CD4-positive, alpha-beta memory T cell (primary cell): ENCODE results near the gene AHNAK. TPM values are rescaled to one million over a fixed set of nuclear protein-coding genes. Genes with fewer than 3 reads are reported as not detected.

Source experiments
- CTCF ChIA-PET: fragments of 350-600 bp; sonication (Branson Sonifier 250); formaldehyde crosslinking; loops from one replicate; lab custom pipeline; 2021; ENCODE audit warnings: inconsistent platforms; ENCODE audit not compliant: partially characterized antibody; lab: Charles Lee
- POLR2A ChIA-PET: fragments of 350-600 bp; sonication (Branson Sonifier 250); formaldehyde crosslinking; loops from one replicate; lab custom pipeline; 2021; ENCODE audit not compliant: partially characterized antibody; lab: Charles Lee
- DNase-seq, 5 donors: peaks; one replicate each; pipeline versions ENCODE4 v3.0.0 to v3.0.0-alpha.2; 2020 to 2022; ENCODE audit warnings: mixed read lengths in 1 of 5
- H3K27ac ChIP-seq: one replicate; pipeline ENCODE4 v1.7.0; 2013; ENCODE audit warnings: low read depth, low read length
- H3K27me3 ChIP-seq: 2 replicates; pipeline ENCODE4 v1.7.0; 2013; ENCODE audit warnings: mild to moderate bottlenecking, low read length, moderate library complexity; ENCODE audit not compliant: insufficient read depth
- H3K36me3 ChIP-seq: 2 replicates; pipeline ENCODE4 v1.7.0; 2013; ENCODE audit warnings: mild to moderate bottlenecking, low read length, moderate library complexity; ENCODE audit not compliant: insufficient read depth
- H3K4me1 ChIP-seq: 2 replicates; pipeline ENCODE4 v1.7.0; 2013; ENCODE audit warnings: mild to moderate bottlenecking, low read length, moderate library complexity; ENCODE audit not compliant: insufficient read depth
- H3K4me3 ChIP-seq, 2 donors: one replicate each; pipeline ENCODE4 v1.7.0; 2013; ENCODE audit warnings: low read length in 2 of 2, mild to moderate bottlenecking in 1 of 2
- H3K9me3 ChIP-seq, 2 donors: one replicate each; pipeline ENCODE4 v1.7.0; 2013; ENCODE audit warnings: low read length in 2 of 2, control low read depth in 1 of 2; ENCODE audit not compliant: control insufficient read depth in 1 of 2
- H3K27ac Mint-ChIP-seq, 7 donors: one replicate each; pipeline ENCODE4 v1.8.0; 2020 to 2021; ENCODE audit warnings: mixed read lengths in 7 of 7, mild to moderate bottlenecking in 6 of 7, inconsistent platforms in 3 of 7, moderate library complexity in 3 of 7
- H3K27me3 Mint-ChIP-seq, 2 donors: one replicate each; pipeline ENCODE4 v1.8.0; 2020 to 2021; ENCODE audit warnings: mixed read lengths in 2 of 2
- H3K36me3 Mint-ChIP-seq, 2 donors: one replicate each; pipeline ENCODE4 v1.8.0; 2020 to 2021; ENCODE audit warnings: mixed read lengths in 2 of 2, inconsistent platforms in 1 of 2, mild to moderate bottlenecking in 1 of 2
- H3K4me1 Mint-ChIP-seq, 4 donors: one replicate each; pipeline ENCODE4 v1.8.0; 2020 to 2021; ENCODE audit warnings: mixed read lengths in 4 of 4, mild to moderate bottlenecking in 1 of 4
- H3K4me3 Mint-ChIP-seq, 8 donors: one replicate each; pipeline ENCODE4 v1.8.0; 2020 to 2021; ENCODE audit warnings: mixed read lengths in 8 of 8, mild to moderate bottlenecking in 7 of 8, moderate library complexity in 6 of 8, inconsistent platforms in 3 of 8
- H3K9me3 Mint-ChIP-seq, 8 donors: one replicate each; pipeline ENCODE4 v1.8.0; 2020 to 2021; ENCODE audit warnings: mixed read lengths in 8 of 8, mild to moderate bottlenecking in 5 of 8, inconsistent platforms in 3 of 8, moderate library complexity in 1 of 8
- intact Hi-C: fragments of 100-400 bp; cut with micrococcal nuclease; formaldehyde crosslinking; loops from one replicate; pipeline ENCODE4 v1.15.1; 2023
- polyA plus RNA-seq, 2 donors: library from polyadenylated mRNA; unstranded; fragments of 300-500 nt; fragmentation: Illumina TruSeq; gene quantifications; one replicate each; pipeline ENCODE4 v1.2.3, GENCODE V29; 2021
- total RNA-seq, 2 experiments: library from RNA; stranded (reverse); gene quantifications; one replicate each; pipeline ENCODE4 v1.2.3, GENCODE V29; 2021

Gene AHNAK
- total and polyA plus RNA-seq, 4 experiments from 2014 or later: 23.5 to 573 (median 372) TPM

DNA sequence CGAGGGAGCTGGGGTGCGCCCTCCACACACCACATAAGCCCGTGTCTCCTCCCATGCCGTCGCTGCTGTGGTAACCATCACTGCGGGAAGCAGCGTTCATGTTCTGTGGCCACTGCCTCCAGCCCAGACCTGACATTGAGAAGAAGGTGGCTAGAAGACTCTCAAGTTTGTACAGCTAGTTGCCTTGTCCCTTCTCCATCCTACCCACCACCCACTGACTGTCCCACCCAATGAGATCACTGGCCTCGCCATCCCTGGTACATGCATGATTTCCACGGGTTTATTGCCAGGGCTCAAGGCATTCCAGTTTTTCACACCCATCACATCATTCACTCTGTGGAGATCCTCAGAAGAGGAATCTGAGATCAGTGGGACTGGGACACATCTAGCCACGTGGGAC is 33.0 kb downstream of the AHNAK start:
- Mint-ChIP-seq H3K27me3 (no peaks in the 10 kb centered on the region), H3K4me1 (peaks cover 11 to 29% (median 17%) of the 10 kb centered on the region in 4 donors), H3K9me3 (peaks cover 0 to 2% (median 0%) of the 10 kb centered on the region in 8 donors), H3K27ac (peak overlapping the region in 2 of 7 donors; percentile 37 to 74), H3K4me3 (no peak overlapping the region), H3K36me3 (peaks cover 26 to 49% of the 10 kb centered on the region in 2 donors)
- CTCF ChIA-PET: no interaction called here
- no peaks in the 10 kb centered on the region for H3K27me3 ChIP-seq
- intact Hi-C loops: no loop called here
- H3K4me3 ChIP-seq: no peak overlapping the region
- no peak for DNase-seq
- no peak overlapping the region for H3K27ac ChIP-seq
- peaks cover 41% of the 10 kb centered on the region for H3K36me3 ChIP-seq
- H3K9me3 ChIP-seq: no peaks in the 10 kb centered on the region
- POLR2A ChIA-PET: no interaction called here
- peaks cover 7% of the 10 kb centered on the region for H3K4me1 ChIP-seq

DNA sequence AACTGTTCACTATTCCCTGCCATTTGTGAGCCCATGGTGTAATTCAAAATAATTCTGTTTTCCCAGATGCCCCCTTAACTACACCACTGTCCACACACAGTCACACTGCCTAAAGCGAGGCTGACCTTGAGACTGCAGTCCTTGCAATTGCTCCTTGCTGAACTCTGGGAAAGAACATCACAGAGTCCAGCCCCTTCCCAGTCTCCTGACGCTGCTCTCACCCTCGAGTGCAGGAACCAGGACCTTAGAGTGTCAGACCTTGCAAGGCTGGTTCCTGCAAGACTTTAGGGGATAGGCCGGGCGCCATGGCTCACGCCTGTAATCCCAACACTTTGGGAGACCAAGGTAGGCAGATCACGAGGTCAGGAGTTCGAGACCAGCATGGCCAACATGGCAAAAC is 33.6 kb downstream of the AHNAK start:
- no peak overlapping the region for H3K4me3 Mint-ChIP-seq
- peaks cover 8 to 22% (median 13%) of the 10 kb centered on the region in 4 donors for H3K4me1 Mint-ChIP-seq
- no peaks in the 10 kb centered on the region for H3K27me3 Mint-ChIP-seq
- POLR2A ChIA-PET: no interaction called here
- H3K27ac ChIP-seq: no peak overlapping the region
- peak overlapping the region in 2 of 7 donors; percentile 4 to 12 for H3K27ac Mint-ChIP-seq
- peaks cover 34% of the 10 kb centered on the region for H3K36me3 ChIP-seq
- no peaks in the 10 kb centered on the region for H3K9me3 ChIP-seq
- peaks cover 20 to 42% of the 10 kb centered on the region in 2 donors for H3K36me3 Mint-ChIP-seq
- intact Hi-C loops: no loop called here
- CTCF ChIA-PET: no interaction called here
- peaks cover 7% of the 10 kb centered on the region for H3K4me1 ChIP-seq
- DNase-seq: no peak
- H3K4me3 ChIP-seq: no peak overlapping the region
- no peaks in the 10 kb centered on the region for H3K27me3 ChIP-seq
- H3K9me3 Mint-ChIP-seq: peaks cover 0 to 2% (median 0%) of the 10 kb centered on the region in 8 donors

DNA sequence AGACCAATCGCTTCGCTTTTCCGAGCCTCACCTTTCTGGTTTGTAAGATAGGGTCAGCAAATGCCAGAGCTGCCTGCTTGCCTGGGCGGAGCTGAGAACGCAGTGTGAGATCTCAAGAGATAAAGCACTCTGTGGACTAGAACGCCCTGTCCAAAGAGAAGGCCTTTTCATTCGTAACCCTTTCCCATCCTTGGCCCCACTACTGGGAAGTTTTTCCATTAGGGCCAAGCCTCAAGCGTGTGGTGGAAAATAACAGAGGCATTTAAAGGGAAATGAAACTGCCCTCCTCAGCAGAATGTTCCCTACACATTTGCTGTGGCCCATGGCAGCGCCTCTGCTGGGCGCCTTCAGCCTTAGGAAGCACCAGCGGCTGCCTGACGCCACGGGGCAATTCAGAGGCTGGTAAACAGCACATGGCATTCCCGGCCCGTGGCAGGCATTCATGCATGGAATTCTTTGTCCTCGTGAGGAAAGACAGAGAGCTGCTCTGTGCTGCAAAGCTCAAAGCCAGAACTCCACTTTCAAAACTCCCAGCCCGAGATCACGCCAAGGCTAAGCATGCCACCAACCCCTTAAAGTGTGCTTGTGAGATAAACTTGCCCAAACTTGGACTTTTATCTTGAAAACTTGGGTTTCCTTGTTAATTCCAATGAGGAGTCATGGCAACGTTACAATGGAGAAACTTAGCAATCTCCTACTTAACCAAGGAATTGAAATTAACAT is 38.1 kb downstream of the AHNAK start:
- Histone ChIP-seq H3K4me3 (no peak overlapping the region), H3K9me3 (no peaks in the 10 kb centered on the region), H3K4me1 (no peaks in the 10 kb centered on the region), H3K27me3 (no peaks in the 10 kb centered on the region), H3K27ac (no peak overlapping the region), H3K36me3 (no peaks in the 10 kb centered on the region)
- Mint-ChIP-seq H3K9me3 (peaks cover 0 to 5% (median 0%) of the 10 kb centered on the region in 8 donors), H3K4me3 (no peak overlapping the region), H3K27ac (peak overlapping the region in 3 of 7 donors; percentile 30 to 51 (median 36)), H3K36me3 (peaks cover 0 to 3% of the 10 kb centered on the region in 2 donors), H3K27me3 (no peaks in the 10 kb centered on the region), H3K4me1 (peaks cover 0 to 4% (median 1%) of the 10 kb centered on the region in 4 donors)
- CTCF ChIA-PET: interaction anchor here (1.8 to 2.2 kb wide), 3 partner anchors 34 to 84 kb away, joined by 5 to 6 read pairs (median 6); no protein-coding TSS in a partner anchor
- intact Hi-C loops: no loop called here
- POLR2A ChIA-PET: no interaction called here
- no peak for DNase-seq

DNA sequence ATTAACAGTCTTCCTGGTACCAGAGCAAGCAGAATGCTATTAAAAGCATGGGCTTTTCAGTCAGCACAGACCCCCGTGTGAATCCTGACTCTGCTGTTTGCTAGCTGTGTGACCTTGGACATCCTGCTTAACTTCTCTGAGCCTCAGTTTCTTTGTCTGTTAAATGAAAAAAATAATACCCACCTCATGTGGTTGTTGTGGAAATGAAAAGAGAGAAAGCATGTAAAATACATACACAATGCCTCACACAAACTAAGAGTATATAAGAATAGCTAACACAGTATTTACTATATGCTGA is 39.5 kb downstream of the AHNAK start:
- Histone ChIP-seq H3K36me3 (no peaks in the 10 kb centered on the region), H3K27me3 (no peaks in the 10 kb centered on the region), H3K9me3 (no peaks in the 10 kb centered on the region), H3K4me3 (no peak overlapping the region), H3K4me1 (peaks cover 6% of the 10 kb centered on the region), H3K27ac (no peak overlapping the region)
- ChIA-PET POLR2A (interaction anchor here (0.6 to 1.1 kb wide), 2 partner anchors 45 to 46 kb away, joined by 3 read pairs; no protein-coding TSS in a partner anchor), CTCF (interaction anchor here (1.8 to 2.2 kb wide), 3 partner anchors 36 to 82 kb away, joined by 5 to 6 read pairs (median 6); no protein-coding TSS in a partner anchor)
- Mint-ChIP-seq H3K4me1 (peaks cover 5 to 11% (median 8%) of the 10 kb centered on the region in 4 donors), H3K36me3 (no peaks in the 10 kb centered on the region), H3K27me3 (no peaks in the 10 kb centered on the region), H3K4me3 (no peak overlapping the region), H3K27ac (peak overlapping the region in 4 of 7 donors; percentile 38 to 77 (median 67)), H3K9me3 (peaks cover 0 to 5% (median 0%) of the 10 kb centered on the region in 8 donors)
- no peak for DNase-seq
- intact Hi-C loops: no loop called here

DNA sequence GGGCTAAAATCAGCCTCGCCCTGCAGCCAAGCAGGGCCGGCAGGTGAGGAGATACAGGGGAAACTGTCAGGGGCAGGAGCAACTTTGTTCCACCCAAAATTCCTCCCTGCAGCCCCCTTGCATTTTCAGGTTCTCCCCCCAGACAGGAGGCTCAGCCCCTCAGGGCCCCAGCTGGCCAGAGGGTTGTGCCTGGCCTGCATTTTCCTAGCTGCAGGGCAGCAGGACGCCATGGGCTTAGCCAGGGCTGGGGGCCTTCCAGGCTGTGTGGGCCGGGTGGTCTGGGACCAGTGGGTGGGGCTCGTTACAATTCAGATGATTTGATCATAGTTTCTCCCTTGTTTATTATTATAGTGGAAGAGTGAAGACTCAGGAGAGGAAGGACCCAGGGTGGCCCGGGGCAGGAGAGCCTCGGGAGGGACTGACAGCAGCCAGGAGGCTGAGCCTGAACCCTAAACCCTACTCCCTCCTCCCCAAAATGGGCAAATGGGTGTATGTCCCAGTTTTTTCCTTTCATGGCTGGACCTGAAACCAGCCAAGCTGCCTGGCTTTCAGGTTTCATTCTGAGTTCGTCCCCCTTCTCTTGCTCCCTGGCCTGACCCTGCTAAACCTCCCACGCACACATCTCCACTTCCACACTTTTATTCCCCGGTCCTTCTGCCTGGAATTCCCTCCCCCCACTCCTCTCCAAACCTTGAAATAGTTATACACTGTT is 40.0 kb downstream of the AHNAK start:
- intact Hi-C loops: no loop called here
- ChIA-PET CTCF (interaction anchor here (1.3 to 1.8 kb wide), 2 partner anchors 19 to 82 kb away, joined by 3 to 5 read pairs; no protein-coding TSS in a partner anchor), POLR2A (interaction anchor here (0.7 to 1.1 kb wide), 2 partner anchors 47 to 160 kb away, joined by 3 to 6 read pairs; no protein-coding TSS in a partner anchor)
- peaks cover 7 to 16% (median 8%) of the 10 kb centered on the region in 4 donors for H3K4me1 Mint-ChIP-seq
- no peak overlapping the region for H3K4me3 Mint-ChIP-seq
- no peak for DNase-seq
- H3K27ac ChIP-seq: no peak overlapping the region
- peak overlapping the region in 2 of 7 donors; percentile 38 to 77 for H3K27ac Mint-ChIP-seq
- peaks cover 6% of the 10 kb centered on the region for H3K4me1 ChIP-seq
- no peaks in the 10 kb centered on the region for H3K9me3 ChIP-seq
- H3K27me3 Mint-ChIP-seq: no peaks in the 10 kb centered on the region
- no peak overlapping the region for H3K4me3 ChIP-seq
- H3K27me3 ChIP-seq: no peaks in the 10 kb centered on the region
- H3K9me3 Mint-ChIP-seq: peaks cover 0 to 5% (median 0%) of the 10 kb centered on the region in 8 donors
- no peaks in the 10 kb centered on the region for H3K36me3 Mint-ChIP-seq
- H3K36me3 ChIP-seq: no peaks in the 10 kb centered on the region

DNA sequence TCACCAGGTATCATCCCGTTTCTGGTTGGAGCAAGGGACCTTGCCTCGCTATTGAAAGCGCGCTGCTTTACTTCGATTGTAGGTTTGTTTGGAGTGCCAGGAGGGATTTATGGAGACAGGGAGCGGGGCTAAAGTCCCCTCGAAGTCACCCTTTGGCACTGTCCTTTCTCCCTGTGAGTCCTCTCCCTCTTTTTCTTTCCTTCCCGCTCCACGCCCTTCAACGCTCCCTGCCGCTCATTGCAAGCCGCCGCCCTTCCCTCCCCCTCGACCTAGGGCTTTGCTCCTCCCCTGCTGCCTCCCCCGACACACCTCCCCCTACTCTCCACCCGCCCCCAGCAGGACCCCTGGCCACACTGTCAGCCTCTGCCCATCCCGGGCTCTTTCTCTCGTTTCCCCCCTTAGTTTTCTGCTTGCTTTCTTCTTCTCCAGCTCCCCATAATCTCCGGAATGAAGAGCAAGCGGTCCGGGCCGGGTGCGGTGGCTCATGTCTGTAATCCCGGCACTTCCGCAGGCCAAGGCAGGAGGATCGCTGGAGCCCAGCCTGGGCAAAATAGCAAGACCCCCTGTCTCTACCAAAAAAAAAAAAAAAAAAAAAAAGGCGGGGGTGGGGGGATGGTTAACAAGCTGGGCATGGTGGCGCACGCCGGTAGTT is 41.0 kb downstream of the AHNAK start:
- Histone ChIP-seq H3K9me3 (no peaks in the 10 kb centered on the region), H3K27me3 (no peaks in the 10 kb centered on the region), H3K4me3 (no peak overlapping the region), H3K36me3 (no peaks in the 10 kb centered on the region), H3K4me1 (peaks cover 6% of the 10 kb centered on the region), H3K27ac (no peak overlapping the region)
- no peak for DNase-seq
- no peak overlapping the region for H3K4me3 Mint-ChIP-seq
- ChIA-PET POLR2A (interaction anchor here (0.7 to 1.2 kb wide), 2 partner anchors 41 to 161 kb away, joined by 6 read pairs; partner anchors contain the start of gene AHNAK), CTCF (interaction anchor here (1.3 kb wide), 1 partner anchor 18 kb away, joined by 3 read pairs; no protein-coding TSS in a partner anchor)
- H3K27me3 Mint-ChIP-seq: no peaks in the 10 kb centered on the region
- H3K4me1 Mint-ChIP-seq: peaks cover 7 to 18% (median 8%) of the 10 kb centered on the region in 4 donors
- intact Hi-C loops: no loop called here
- H3K36me3 Mint-ChIP-seq: no peaks in the 10 kb centered on the region
- H3K9me3 Mint-ChIP-seq: peaks cover 0 to 5% (median 0%) of the 10 kb centered on the region in 8 donors
- no peak overlapping the region for H3K27ac Mint-ChIP-seq
